Activated CD8-positive, alpha-beta memory T cell treated with anti-CD3 and anti-CD28 coated beads, Interleukin-2, amount 50 U/mL, for 1 hour (primary cell): Measurements from ENCODE around the gene NCOA3.

Experiments used
- DNase-seq: peaks from one replicate; pipeline ENCODE4 v3.0.0-alpha.2; 2020; ENCODE audit errors: extremely low read depth

NCOA3 gene

GRCh38 chr20:47677635-47678453, 176.2 kb downstream of the NCOA3 start:
- DNase-seq = peak; percentile 4

GRCh38 chr20:47678536-47678935, 176.8 kb downstream of the NCOA3 start:
- DNase-seq = no peak

- no peak for DNase-seq
Measured at GRCh38 chr20:47679462-47679861, 177.8 kb downstream of the NCOA3 start.

DNA sequence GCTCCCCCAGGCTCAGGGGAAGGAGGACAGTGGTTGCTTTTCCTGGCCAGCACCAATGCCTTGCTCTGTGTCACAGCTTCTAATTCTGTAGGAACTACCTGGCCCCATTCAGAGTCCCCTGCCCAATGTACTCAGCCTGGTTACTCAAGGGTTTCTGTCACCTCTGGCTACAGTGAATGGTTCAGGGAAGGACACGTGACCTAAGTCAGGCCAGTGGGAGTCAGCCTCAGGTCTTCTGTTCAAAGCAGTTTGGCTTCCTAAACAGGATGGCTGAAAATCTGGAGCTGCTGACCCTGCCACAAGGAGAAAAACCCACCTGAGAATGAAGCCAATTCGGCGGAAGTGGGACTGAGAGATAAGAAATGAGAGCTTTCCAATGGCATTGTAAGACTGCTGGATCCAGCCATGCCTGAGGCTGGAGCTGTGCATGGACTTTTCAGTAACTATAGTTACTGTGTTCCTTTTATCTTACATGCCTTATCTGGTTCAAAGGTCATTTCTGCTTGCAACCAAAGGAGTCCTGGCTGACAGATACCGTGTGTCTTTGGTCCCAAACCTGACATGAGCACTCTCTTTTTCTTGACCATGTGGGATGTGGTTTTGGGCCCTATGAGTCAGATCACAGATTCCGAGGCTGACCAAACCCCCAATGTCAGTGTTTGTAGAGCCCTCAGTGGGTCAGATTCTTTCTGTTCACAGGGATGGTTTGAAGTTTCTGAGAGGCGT, 179.3 kb downstream of the NCOA3 start:
- no peak for DNase-seq

DNA sequence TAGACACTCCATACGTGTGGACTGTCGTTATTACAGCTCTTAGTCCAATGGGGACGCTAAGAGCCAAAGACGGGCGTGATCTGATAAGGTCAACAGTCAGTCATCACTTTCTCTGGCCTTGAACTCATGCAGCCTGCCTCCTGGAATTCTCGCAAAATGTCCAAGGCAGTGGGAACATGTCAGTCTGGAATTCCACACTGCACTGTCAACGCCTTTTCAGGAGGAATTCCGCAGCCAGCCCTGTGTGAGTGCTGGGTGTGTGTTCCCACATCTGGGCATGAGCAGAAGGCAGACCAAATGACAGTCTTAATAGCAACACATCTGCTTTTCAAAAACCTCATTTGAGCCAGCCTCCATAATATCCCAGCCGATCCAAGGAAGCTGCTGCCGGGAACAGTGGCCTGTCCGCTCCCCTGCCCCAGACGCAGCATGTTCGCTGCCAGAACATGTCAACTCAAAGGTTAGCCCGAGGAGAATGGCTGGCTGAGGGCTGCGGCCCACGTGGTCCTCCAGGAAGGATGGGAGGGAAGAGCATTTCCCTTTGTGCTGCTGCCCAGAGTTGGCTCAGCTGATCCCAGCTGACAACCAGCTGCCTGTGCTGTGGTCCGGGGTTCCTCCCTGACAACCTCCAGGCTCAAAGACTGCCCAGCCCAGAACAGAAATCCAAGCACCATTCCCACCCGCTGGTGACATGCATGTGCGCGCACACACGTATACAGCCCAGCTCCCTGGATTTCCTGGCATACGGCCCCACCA, 180.5 kb downstream of the NCOA3 start:
- no peak for DNase-seq

DNA sequence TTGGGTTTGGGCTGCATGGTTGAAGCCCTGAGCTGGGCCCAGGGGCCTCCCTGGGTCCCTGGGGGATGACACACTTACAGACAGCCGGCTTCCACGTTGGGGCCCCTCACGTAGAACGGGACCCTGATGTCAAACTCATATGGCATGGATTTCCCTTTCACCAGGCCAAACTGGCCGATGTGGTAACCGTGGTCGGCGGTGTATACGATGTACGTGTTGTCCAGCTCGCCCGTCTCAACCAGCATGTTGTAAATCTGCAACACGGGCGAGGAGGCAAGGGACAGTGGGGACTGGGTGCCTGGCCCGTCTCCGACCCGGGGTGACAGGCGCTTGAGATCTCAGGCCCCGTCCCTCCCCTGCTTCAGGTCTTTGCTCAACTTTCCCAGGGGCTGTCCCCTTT, 181.2 kb downstream of the NCOA3 start:
- DNase-seq = no peak

- DNase-seq = no peak
Measured at GRCh38 chr20:47684306-47685080, 182.8 kb downstream of the NCOA3 start.

DNA sequence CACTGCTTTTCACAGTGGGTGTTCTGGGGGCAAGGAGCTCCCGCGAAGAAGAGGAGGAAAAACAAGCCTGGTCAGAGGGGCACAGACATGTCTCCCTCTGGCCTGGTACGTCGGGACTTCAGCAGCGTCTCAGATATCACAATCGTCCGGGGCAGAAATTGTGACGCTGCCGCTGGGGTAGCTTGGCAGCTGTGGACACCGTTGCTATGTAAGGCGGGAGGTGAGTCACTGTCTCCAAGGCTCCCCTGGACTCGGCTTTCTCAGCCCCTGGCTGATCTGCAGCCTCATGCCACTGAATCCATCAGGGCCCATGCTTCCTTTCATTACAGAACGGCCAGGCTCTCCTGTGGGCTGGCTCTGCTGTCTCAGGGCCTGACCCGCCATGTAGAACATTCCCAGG, 184.9 kb downstream of the NCOA3 start:
- DNase-seq = no peak

DNA sequence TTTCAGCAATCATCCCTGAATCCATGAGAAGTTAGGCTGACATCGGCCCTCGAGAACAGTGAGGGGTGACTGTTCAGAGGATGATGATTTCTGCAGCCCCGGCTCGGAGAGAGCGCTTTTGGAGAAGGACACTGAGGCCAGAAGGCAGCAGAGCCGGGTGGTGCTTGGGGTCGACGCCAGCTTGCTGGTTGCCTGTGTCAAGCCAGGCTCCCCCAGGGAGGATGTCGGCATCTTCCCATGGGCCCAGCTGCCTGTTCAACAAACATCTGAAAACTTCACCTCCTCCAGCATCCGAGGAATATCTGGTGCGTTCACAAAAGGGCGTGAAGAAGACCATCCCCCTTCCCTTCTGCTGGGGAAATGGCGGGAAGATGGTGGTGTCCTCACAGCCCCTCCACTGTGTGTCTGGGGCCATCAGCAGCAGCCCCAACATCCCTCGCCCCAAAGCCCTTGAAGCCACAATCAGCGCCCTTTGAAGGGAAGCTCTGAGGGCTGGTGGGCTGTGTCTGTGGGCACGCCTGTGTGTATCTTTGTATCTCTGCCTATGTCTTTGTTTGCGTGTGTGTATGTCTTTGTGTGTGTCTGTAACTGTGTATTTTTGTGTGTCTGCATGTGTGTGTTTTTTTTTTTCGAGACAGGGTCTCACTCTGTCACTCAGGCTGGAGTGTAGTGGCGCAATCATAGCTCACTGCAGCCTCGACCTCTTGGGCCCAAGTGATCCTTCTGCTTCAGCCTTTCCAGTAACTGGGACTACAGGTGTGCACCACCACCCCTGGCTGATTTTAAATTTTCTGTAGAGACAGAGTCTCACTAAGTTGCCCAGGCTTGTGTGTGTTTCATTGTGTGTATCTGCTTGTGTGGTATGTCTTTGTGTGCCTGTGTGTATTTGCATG, 185.7 kb downstream of the NCOA3 start:
- DNase-seq = no peak

DNA sequence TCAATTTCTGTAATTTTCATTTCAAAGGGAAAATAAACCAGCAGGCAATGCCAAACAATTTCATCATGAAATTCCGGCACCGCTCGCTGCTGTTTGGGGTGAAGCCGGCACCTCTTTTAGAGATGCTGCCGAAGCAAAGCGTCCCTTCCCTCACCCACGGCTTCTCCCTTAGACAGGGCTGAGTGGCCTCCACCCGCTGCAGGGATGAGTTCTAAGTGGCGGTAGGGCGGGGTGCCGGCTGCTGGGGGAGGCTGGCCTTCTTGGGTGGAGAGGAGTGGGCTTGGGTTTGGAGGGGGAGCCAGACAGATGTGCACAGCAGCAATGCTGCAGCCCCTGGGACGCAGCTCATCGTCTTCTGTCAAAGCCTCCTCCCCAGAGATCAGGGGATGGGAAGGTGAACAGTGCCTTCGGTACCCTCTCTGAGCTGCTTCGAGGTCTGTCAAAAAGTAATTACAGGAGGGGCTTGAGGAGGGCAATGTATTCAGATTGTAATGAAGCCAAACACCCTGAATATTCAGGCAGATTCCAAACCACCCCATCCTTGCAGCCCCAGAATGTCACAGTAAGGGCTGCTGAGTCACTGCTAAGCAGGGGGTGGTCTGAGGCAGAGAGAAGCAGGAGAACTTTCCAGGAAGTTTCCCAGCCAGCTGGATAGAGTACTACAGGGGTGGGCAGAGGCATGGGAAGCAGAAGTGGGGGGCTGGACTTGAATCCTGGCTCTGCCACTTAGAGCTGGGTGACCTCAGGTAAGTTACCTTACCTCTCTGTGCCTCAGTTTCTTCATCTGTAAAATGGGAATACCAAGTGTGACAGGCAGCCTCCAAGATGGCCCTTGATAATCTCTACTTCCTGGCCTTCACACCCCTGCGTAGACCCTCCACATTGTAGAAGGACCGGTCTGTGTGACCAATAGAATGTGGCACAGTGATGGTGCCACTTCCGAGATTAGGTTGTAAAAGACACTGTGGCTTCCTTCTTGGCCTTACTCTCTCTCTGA, 187.0 kb downstream of the NCOA3 start:
- no peak for DNase-seq

GRCh38 chr20:47689731-47690130, 188.0 kb downstream of the NCOA3 start:
- DNase-seq = no peak

GRCh38 chr20:47691625-47692024, 189.9 kb downstream of the NCOA3 start:
- no peak for DNase-seq

DNA sequence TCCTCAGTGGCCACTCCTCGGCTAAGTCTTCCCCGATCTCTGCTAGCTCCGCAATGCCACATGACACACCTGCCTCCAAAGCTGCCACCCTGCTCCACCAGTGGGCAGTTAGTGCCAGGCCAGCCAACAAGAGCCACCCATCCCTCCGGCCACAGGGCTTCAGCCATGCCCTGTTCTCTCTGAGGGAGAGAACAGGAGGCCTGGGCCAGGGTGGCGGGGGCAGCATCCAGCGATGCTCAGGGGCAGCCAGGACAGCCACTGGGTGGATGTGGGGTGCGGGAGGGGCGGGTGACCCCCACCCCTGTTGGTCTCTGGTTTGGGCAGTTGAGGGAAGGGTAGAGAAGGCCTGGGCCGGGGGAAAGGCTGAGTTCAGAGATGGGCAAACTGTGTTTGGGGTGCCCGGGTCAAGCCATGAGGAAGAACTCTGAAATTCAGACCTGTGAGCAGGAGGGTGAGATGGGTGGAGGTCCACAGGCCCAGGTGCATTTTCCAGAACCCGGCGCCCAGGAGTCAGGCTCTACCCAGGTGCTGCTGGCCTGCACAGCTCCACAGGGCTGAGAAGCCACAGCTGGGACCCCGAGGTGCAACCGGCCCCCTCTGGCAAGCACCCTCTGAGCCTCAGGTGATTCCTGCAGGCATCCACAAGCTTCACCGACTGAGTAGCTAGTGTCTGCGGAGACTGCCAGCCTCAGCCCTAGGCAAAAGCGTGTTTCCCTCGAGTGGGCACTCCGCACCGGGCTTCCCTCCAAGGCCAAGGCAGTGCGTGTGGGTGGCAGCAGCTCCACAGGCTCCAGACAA, 192.5 kb downstream of the NCOA3 start:
- no peak for DNase-seq

GRCh38 chr20:47696856-47697255, 195.2 kb downstream of the NCOA3 start:
- DNase-seq = no peak

GRCh38 chr20:47698142-47698541, 196.5 kb downstream of the NCOA3 start:
- no peak for DNase-seq

- DNase-seq = no peak
Measured at GRCh38 chr20:47699818-47700217, 198.1 kb downstream of the NCOA3 start.

- no peak for DNase-seq
Measured at GRCh38 chr20:47700327-47700726, 198.6 kb downstream of the NCOA3 start.

GRCh38 chr20:47701612-47702011, 199.9 kb downstream of the NCOA3 start:
- no peak for DNase-seq

GRCh38 chr20:47703748-47704147, 202.1 kb downstream of the NCOA3 start:
- no peak for DNase-seq
